Stimulated activated CD4-positive, alpha-beta T cell treated with anti-CD3 and anti-CD28 coated beads, Interleukin-1b, Interleukin-23, amount 100 ng/mL, for 4 hours (primary cell): ENCODE results near the gene MAML2.

Source experiments
- DNase-seq, 2 donors: peaks; one replicate each; pipeline ENCODE4 v3.0.0-alpha.2; 2020; ENCODE audit warnings: low read depth in 2 of 2

MAML2 gene

DNA sequence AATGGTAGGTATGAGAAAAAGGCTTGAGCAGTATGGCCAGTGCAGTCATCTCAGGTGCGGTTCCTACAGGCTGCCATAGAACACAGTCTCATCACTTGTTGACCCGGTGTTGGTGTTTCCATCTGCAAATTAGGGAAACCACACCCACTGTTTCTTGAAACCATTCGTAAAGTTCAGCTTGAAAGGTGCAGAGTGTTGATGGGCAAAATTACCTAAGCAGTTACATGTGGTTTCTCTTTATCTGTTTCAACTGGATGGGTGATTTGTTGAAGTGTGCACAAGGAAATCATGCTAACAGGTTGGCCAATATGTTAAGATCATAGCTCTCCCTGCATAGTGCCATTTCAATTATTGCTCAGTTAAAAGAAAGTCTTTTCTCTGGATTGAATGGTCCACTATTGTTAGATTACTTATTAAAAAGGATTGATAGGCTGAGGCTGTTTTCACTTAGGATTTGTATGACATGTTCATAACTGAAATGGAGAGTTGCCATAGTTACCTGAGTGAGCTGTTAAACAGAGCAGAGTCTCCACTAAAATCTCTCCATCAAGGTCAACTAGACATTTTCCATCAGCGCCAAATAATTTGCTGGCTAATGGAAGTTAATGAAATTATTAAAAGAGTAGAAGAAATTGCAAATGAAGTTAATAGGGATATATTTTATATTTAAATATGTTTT, 215.9 kb downstream of the MAML2 start:
- DNase-seq, result no peak

- DNase-seq, result no peak
Observed at GRCh38 chr11:96125400-96125799, 217.6 kb downstream of the MAML2 start.

GRCh38 chr11:96124155-96124554, 218.8 kb downstream of the MAML2 start:
- no peak for DNase-seq

GRCh38 chr11:96123301-96123700, 219.7 kb downstream of the MAML2 start:
- no peak for DNase-seq

DNA sequence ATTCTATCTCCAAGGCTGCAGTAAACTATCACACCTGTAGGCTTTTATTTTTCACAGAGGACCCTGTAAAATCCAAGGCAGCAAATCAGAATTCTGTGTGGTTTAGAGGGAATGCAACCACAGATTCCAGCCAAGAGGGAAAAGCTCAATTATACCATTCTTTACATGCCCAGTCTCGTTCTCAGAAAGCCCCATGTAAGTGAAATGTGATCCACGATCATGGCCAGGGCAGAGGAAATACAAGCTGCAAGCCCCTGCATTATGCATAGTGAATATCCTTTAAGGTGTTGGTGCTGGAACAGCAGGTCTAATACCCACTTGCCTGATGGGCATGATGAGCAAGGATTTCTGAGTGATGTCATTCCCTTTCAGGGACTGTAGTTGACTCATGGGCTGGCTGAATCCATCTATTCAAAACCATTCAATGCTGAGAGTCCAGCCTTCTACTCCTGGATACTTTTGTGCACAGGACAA, 220.4 kb downstream of the MAML2 start:
- no peak for DNase-seq

DNA sequence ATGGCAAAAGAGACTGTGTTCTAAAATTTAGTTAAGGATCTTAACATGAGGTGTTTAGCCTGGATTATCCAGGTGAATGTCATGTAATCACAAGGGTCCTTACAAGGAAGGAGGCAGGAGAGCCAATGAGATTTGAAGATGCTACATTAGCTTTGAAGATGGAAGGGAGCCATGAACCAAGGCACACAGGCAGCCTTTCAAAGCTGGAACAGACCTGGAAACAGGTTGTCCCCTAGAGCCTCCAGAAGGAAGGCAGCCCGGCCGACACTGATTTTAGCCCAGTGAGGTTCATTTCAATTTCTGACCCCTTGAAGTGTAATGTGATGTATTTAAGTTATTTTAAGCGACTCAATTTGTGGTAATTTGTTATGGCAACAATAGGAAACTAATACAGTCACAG, 223.8 kb downstream of the MAML2 start:
- DNase-seq, result no peak

DNA sequence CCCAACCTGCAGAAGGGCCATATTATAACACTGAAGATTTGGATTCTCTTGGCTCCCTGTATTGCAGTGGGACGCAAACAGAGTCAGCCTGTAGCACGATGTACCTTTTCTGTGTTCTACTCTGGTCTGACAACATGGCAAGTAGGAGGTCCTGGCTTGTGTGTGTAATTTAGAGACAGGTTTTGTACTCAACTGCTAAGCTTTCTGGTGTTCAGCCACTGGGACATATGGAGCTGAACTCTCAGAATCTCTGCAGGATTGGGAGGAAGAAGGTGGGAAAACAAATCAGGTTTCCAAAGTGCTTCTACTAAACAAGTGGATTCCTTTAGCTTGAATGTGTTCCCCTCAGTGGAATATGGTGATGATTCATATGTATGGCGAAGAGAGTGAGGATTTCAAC, 226.6 kb downstream of the MAML2 start:
- no peak for DNase-seq

DNA sequence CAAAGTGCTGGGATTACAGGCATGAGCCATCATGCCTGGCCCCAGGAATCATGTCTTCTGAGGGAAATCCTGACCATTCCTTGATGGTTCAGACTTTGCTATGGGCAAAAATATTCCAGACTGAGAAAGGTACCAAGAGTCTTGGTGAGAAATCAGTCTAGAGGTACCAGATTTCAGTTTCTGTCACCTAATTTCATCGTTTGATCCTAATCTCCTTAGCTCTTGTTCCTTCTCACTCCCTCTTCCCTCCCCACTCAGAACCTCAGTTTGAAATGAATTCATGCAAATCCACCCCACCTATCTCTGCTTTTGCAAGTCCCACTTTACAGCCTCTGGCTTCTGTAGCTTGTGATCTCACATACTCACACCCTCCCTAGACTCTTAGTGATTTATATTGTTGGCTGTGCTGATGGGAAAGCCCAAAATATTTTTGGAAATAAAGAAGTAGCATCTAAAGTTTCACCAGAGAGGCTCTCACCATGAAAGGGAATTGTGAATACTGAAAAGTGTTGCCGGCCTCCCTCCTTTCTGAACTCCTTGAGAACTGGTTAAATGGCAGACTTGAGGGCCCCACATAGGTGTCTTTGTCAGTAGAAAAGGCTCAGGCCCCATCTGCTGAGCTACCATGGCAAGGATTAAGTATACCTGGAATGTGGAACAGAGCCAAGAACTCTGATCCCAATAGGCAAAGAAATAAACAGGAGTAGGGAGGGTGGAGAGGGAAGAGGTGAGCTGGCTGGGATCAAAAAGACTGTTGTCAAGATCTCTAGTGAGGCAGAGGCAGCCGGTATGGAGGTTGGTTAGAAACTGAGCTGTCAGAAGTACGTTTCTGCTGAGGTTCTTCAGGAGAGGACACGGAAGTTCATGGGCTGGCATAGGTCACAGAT, 228.6 kb downstream of the MAML2 start:
- no peak for DNase-seq

DNA sequence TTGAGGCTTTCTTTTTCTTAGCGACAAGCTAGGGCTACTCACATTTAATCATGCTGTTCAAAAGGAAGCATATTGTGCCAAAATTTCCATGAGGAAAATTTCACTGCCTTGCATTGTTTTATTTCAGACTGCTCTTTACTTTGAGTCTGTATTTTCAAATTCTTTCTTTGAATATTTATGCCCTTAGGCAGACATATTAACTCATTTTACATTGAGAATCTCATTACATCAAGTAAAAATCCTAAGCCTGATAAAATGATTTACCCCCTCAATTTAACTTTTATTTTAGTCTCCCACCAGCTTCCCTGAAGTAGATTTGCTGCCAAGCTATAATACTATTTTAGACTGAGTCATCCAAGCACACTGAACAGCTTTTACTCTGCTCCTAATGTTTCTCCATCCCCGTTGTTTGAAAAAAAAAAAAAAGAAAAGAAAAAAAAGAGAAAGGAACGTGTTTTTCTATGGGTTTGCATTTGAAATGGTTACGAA, 229.8 kb downstream of the MAML2 start:
- DNase-seq, result no peak

DNA sequence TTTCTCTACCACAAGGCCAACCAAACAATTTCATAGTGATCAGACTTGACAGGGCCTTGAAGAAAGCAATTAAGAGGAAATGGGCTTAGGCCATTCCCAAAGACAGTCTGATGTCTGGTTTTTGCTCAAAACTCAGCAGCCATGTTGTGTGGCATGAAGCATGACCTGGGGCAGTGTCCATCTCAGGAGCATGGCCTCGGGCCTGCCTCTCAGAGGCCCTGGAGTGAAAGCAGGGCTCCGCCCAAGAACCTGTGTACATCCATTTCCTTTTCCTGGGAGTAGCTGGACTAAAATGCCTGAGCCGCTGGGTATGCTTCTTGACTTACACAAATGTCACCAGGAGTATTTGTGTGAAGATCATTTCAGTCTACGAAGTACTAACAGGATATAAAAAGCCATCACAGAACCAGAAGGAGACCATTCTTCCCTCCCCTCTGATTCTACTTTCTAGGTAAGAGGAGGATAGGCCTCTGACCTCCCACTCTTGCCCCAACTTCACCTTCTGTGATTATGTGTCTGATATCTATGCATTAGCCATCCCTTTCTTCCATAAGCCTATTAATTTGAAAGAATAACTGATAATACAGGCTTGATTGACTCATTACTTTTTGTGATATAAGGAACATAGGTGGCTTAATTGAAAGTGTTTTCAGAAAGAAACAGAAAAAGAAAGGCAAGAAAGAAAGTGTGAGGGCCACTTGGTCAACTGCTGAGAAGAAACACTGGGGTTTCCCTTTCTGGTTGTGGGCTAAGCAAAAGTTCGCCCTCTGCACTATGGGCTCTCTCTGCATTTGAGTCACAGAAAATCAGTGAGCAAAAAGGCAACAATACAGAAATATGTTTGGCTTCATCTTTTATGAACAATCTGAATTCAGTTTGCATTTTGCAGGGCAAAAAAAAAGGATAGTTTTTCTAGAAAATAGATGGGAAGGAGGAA, 230.5 kb downstream of the MAML2 start:
- no peak for DNase-seq

GRCh38 chr11:96111308-96111707, 231.7 kb downstream of the MAML2 start:
- no peak for DNase-seq

DNA sequence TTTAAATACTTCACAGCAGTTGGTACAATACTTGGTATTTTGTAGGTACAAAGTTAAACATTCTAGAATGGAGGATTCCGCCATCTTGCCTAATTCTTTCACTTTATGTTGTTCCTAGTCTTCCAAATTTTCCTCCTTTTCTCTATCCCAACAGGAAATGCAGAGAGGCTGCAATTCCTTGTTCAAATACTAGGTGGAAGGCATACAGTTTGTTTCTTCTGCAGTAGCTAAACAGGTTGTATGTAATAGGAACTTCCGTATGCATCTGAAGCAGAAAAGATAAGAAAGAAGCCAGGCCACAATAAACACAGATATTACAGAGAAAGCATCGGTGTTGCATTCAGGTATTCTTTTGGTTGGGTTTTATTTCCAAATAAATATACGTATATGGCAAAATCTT, 232.7 kb downstream of the MAML2 start:
- DNase-seq, result no peak

- DNase-seq, result no peak
Observed at GRCh38 chr11:96109331-96110030, 233.5 kb downstream of the MAML2 start.

GRCh38 chr11:96107143-96107824, 235.7 kb downstream of the MAML2 start:
- DNase-seq, result no peak

DNA sequence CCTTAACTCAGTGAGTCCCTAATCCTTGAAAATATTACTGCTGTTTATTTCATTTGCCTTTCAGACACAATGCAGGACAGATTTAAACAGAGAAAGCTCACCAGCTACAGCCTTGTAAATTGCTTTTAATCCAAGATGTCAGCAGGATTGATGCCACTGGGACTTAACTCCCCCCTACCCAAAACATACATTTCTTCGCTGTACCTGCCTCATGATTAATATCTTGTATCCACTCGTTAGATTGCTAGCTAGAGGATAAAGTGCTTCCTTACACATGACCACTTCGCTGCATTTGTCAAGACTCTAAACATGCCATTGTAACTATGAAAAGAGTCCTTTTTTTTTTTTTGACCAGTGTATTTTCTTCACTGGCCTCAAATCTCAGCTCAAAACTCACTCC, 236.3 kb downstream of the MAML2 start:
- no peak for DNase-seq

- no peak for DNase-seq
Observed at GRCh38 chr11:96105944-96106343, 237.1 kb downstream of the MAML2 start.

- DNase-seq, result no peak
Observed at GRCh38 chr11:96105197-96105895, 237.6 kb downstream of the MAML2 start.

DNA sequence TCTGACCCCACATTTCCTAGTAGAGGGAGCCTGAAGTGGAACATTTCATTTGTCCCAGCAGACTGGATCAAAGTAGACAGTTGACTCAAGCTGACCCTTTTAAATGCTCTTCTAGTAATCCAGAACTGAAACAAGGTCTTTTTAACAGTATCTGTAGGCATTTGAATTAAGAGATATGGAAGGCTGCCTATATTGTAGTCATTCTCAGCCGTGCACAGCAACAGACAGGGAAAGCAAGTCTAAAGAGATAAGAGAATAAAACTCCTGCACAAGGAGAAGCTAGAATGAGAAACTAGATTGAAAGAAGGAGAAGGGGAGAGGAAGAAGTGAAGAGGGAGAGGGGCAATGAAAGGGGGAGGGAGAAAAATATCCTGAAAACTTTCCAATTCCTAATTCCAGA, 238.5 kb downstream of the MAML2 start:
- DNase-seq, result no peak

- no peak for DNase-seq
Observed at GRCh38 chr11:96103721-96104120, 239.3 kb downstream of the MAML2 start.

DNA sequence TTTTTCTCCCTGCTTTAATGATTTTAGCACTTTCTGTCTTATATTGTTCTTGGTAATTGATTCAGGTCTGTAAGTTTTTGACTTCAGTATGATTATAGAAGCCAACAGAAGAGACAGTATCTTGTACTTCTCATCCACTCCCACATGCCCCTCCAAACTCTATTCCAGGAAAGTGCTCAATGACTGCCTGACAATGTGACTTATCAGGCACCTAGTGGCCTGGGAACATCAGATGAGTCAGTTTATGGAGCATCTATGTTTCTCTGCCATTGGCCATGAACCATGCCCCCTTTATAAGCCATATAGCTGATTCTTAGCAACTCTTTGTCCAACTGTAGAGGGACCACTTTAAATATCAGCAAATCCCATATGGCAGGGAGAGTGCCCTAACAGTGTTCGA, 239.9 kb downstream of the MAML2 start:
- no peak for DNase-seq
